GM12875 (cell line): ENCODE data around the gene DDTL.

Experiments used
- H3K4me3 ChIP-seq: one replicate; pipeline ENCODE4 v1.5.1; 2011; ENCODE audit warnings: low read depth, low read length, control low read depth
- CTCF ChIP-seq: IDR thresholded peaks from 2 replicates; pipeline ENCODE4 v1.5.1; 2011; ENCODE audit warnings: low read depth, mild to moderate bottlenecking, control low read depth, inconsistent platforms, low read length, moderate library complexity, borderline replicate concordance; ENCODE audit not compliant: insufficient read depth

The DDTL gene

GRCh38 chr22:24002272-24002671 lies 35.6 kb downstream of the DDTL start:
- no peak for TF ChIP-seq CTCF
- H3K4me3 ChIP-seq: no peak overlapping the region

- no peak overlapping the region for H3K4me3 ChIP-seq
- TF ChIP-seq CTCF: no peak
Measured at GRCh38 chr22:24002851-24003250, 36.2 kb downstream of the DDTL start.

GRCh38 chr22:24003887-24004286 lies 37.2 kb downstream of the DDTL start:
- no peak for TF ChIP-seq CTCF

GRCh38 chr22:24005201-24005600 lies 38.5 kb downstream of the DDTL start, which contains the start of gene GSTT4:
TSS of gene GSTT4 (minus strand) at chr22:24005453. CDS start at chr22:24005356, 97 bp downstream.
- no peak for TF ChIP-seq CTCF
- no peak within 1 kb of the TSS for H3K4me3 ChIP-seq

More at GRCh38 chr22:24003887-24004286, 37.2 kb downstream of the DDTL start:
- no peak overlapping the region for H3K4me3 ChIP-seq

- H3K4me3 ChIP-seq: no peak overlapping the region
- no peak for TF ChIP-seq CTCF
Measured at GRCh38 chr22:24006207-24006913, 39.7 kb downstream of the DDTL start.

GRCh38 chr22:24006914-24007214 lies 40.2 kb downstream of the DDTL start:
- H3K4me3 ChIP-seq: no peak overlapping the region
- TF ChIP-seq CTCF: no peak

GRCh38 chr22:24007253-24008021 lies 40.7 kb downstream of the DDTL start:
- no peak overlapping the region for H3K4me3 ChIP-seq
- TF ChIP-seq CTCF: no peak
